ENCODE data around the gene BAX. TPM values are rescaled to one million over a fixed set of nuclear protein-coding genes. Genes with fewer than 3 reads are reported as not detected.

The BAX gene
- total and polyA plus RNA-seq, 2 of the 13 experiments (the other 11 are each of a cell fraction or from before 2014, with no cell fraction given) = 139 to 176 TPM

DNA sequence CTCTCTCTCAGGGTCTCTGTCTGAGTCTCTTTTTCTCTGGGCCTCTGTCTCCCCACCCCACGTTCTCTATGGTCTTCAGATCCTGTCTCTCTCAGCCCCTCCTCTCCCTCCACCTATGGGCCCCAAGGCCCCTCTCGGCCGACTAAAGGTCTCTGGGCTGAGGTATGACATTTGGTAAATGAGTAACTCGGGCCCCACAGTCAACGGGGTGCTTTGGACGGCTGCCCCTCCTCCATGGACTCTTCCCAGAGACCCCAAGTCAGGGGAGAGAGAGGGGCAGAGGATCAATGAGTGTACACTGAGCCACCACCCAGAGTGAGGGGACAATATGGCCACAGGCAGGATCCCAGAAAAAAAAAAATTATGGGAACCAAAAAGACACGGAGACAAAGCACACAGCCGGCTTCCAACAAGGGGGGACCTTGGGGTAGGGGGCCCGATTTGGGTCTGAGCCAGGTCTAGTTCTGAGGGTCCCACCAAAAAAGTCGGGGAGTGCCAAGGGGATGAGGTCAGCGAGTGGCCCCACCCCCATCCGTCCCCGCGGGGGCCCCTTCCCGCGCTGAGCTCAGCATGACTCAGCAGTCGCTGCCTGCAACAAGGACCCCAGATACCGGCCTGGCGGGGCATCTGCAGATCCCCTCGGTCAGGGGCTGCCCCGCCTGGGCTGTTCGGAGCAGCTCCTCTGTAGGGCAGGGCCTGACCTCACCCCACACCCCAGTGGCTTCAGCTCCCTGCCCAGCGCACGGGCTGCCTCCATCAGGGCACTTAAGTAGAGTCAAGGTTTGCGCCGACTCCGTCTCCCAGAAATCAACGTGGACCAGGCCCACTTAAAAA is 8.9 kb downstream of the BAX start (continued):
- TF ChIP-seq HNF4G (IDR thresholded peaks at IDR 0.05; ENCODE audit: borderline replicate concordance, low read depth, low read length) (peak; percentile 84), HNF4G (CRISPR knock-in tag; IDR thresholded peaks at IDR 0.05; ENCODE audit: borderline replicate concordance, low read depth) (peak; percentile 69; the same call in 1 of the 2 replicates), ARNT (IDR thresholded peaks at IDR 0.05) (no peak), NCOR1 (IDR thresholded peaks at IDR 0.05; ENCODE audit: borderline replicate concordance, low read length) (peak; percentile 88; the same call in 1 of the 2 replicates), ZNF737 (CRISPR knock-in tag; IDR thresholded peaks at IDR 0.05; ENCODE audit: borderline replicate concordance) (peak; percentile 19; the same call in 1 of the 2 replicates), NFE2 (CRISPR knock-in tag; IDR thresholded peaks at IDR 0.05) (peak; percentile 95), ELF1 (CRISPR knock-in tag; IDR thresholded peaks at IDR 0.05) (peak; percentile 16; the same call in 1 of the 2 replicates), ZSCAN30 (CRISPR knock-in tag; IDR thresholded peaks at IDR 0.05) (0 out of 2 replicates have a peak, but pooled peaks have one; percentile 32), CEBPG (CRISPR knock-in tag; IDR thresholded peaks at IDR 0.05) (0 out of 2 replicates have a peak, but pooled peaks have one; percentile 34), ZMAT3 (CRISPR knock-in tag; conservative IDR thresholded peaks at IDR 0.05) (peak; percentile 55), ZNF296 (CRISPR knock-in tag; conservative IDR thresholded peaks at IDR 0.05) (no peak; the same call in 1 of the 2 replicates), ISX (CRISPR knock-in tag; conservative IDR thresholded peaks at IDR 0.05) (0 out of 2 replicates have a peak, but pooled peaks have one; percentile 3), RFX1 (IDR thresholded peaks at IDR 0.05) (no peak), MYC (CRISPR knock-in tag; IDR thresholded peaks at IDR 0.05; ENCODE audit: borderline replicate concordance) (peak; percentile 25; the same call in 1 of the 2 replicates), ZNF335 (CRISPR knock-in tag; IDR thresholded peaks at IDR 0.05) (peak; percentile 74; the same call in 1 of the 2 replicates), ZNF451 (CRISPR knock-in tag; IDR thresholded peaks at IDR 0.05) (0 out of 2 replicates have a peak, but pooled peaks have one; percentile 18), SALL1 (CRISPR knock-in tag; IDR thresholded peaks at IDR 0.05) (peak; percentile 58; the same call in 1 of the 2 replicates), ELF3 (CRISPR knock-in tag; IDR thresholded peaks at IDR 0.05) (0 out of 2 replicates have a peak, but pooled peaks have one; percentile 4)
- TF ChIP-seq, protein P1, sequence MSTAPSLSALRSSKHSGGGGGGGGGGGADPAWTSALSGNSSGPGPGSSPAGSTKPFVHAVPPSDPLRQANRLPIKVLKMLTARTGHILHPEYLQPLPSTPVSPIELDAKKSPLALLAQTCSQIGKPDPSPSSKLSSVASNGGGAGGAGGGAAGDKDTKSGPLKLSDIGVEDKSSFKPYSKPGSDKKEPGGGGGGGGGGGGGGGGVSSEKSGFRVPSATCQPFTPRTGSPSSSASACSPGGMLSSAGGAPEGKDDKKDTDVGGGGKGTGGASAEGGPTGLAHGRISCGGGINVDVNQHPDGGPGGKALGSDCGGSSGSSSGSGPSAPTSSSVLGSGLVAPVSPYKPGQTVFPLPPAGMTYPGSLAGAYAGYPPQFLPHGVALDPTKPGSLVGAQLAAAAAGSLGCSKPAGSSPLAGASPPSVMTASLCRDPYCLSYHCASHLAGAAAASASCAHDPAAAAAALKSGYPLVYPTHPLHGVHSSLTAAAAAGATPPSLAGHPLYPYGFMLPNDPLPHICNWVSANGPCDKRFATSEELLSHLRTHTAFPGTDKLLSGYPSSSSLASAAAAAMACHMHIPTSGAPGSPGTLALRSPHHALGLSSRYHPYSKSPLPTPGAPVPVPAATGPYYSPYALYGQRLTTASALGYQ (CRISPR knock-in tag; IDR thresholded peaks at IDR 0.05) = no peak; the same call in 1 of the 2 replicates
- TF ChIP-seq, protein P2, sequence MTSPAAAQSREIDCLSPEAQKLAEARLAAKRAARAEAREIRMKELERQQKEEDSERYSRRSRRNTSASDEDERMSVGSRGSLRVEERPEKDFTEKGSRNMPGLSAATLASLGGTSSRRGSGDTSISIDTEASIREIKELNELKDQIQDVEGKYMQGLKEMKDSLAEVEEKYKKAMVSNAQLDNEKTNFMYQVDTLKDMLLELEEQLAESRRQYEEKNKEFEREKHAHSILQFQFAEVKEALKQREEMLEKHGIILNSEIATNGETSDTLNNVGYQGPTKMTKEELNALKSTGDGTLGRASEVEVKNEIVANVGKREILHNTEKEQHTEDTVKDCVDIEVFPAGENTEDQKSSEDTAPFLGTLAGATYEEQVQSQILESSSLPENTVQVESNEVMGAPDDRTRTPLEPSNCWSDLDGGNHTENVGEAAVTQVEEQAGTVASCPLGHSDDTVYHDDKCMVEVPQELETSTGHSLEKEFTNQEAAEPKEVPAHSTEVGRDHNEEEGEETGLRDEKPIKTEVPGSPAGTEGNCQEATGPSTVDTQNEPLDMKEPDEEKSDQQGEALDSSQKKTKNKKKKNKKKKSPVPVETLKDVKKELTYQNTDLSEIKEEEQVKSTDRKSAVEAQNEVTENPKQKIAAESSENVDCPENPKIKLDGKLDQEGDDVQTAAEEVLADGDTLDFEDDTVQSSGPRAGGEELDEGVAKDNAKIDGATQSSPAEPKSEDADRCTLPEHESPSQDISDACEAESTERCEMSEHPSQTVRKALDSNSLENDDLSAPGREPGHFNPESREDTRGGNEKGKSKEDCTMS (CRISPR knock-in tag; conservative IDR thresholded peaks at IDR 0.05) = no peak
- TF ChIP-seq, protein P3, sequence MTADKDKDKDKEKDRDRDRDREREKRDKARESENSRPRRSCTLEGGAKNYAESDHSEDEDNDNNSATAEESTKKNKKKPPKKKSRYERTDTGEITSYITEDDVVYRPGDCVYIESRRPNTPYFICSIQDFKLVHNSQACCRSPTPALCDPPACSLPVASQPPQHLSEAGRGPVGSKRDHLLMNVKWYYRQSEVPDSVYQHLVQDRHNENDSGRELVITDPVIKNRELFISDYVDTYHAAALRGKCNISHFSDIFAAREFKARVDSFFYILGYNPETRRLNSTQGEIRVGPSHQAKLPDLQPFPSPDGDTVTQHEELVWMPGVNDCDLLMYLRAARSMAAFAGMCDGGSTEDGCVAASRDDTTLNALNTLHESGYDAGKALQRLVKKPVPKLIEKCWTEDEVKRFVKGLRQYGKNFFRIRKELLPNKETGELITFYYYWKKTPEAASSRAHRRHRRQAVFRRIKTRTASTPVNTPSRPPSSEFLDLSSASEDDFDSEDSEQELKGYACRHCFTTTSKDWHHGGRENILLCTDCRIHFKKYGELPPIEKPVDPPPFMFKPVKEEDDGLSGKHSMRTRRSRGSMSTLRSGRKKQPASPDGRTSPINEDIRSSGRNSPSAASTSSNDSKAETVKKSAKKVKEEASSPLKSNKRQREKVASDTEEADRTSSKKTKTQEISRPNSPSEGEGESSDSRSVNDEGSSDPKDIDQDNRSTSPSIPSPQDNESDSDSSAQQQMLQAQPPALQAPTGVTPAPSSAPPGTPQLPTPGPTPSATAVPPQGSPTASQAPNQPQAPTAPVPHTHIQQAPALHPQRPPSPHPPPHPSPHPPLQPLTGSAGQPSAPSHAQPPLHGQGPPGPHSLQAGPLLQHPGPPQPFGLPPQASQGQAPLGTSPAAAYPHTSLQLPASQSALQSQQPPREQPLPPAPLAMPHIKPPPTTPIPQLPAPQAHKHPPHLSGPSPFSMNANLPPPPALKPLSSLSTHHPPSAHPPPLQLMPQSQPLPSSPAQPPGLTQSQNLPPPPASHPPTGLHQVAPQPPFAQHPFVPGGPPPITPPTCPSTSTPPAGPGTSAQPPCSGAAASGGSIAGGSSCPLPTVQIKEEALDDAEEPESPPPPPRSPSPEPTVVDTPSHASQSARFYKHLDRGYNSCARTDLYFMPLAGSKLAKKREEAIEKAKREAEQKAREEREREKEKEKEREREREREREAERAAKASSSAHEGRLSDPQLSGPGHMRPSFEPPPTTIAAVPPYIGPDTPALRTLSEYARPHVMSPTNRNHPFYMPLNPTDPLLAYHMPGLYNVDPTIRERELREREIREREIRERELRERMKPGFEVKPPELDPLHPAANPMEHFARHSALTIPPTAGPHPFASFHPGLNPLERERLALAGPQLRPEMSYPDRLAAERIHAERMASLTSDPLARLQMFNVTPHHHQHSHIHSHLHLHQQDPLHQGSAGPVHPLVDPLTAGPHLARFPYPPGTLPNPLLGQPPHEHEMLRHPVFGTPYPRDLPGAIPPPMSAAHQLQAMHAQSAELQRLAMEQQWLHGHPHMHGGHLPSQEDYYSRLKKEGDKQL (CRISPR knock-in tag; IDR thresholded peaks at IDR 0.05; ENCODE audit: low read depth) = peak; percentile 15; the same call in 1 of the 2 replicates
